SK-N-SH treated with all-trans-retinoic acid at 6 μM for 48 hours (cell line): Measurements from ENCODE around the gene CTIF.

Source experiments
- ATAC-seq: fragments of 200-7000 bp; cut with Tn5 transposase; 3 replicates; pipeline ENCODE4 v1.9.1; 2020; ENCODE audit warnings: mild to moderate bottlenecking, moderate library complexity
- ARNTL ChIP-seq: fragments of 450-650 bp; formaldehyde crosslinking; IDR thresholded peaks from 2 replicates; pipeline ENCODE4 v1.5.0; 2020; ENCODE audit warnings: low read depth, mild to moderate bottlenecking, moderate library complexity, borderline replicate concordance
- CREB5 ChIP-seq: fragments of 250-450 bp; sonication (Bioruptor Pico); IDR thresholded peaks from 2 replicates; pipeline ENCODE4 v1.5.1; 2020; ENCODE audit warnings: low read depth, mild to moderate bottlenecking, moderate library complexity
- CSRNP3 ChIP-seq: fragments of 250-450 bp; sonication (Bioruptor Pico); IDR thresholded peaks from 2 replicates; pipeline ENCODE4 v1.5.1; 2021; ENCODE audit warnings: mild to moderate bottlenecking, moderate library complexity
- ESRRG ChIP-seq: fragments of 250-450 bp; sonication (Bioruptor Pico); IDR thresholded peaks from 2 replicates; pipeline ENCODE4 v1.6.1; 2021; ENCODE audit warnings: mild to moderate bottlenecking
- GLIS3 ChIP-seq: fragments of 250-450 bp; sonication (Bioruptor Pico); IDR thresholded peaks from 2 replicates; pipeline ENCODE4 v1.5.0; 2020; ENCODE audit warnings: mild to moderate bottlenecking, moderate library complexity
- OSR1 ChIP-seq: fragments of 250-450 bp; sonication (Bioruptor Pico); IDR thresholded peaks from 2 replicates; pipeline ENCODE4 v1.8.0; 2022; ENCODE audit warnings: moderate library complexity, mild to moderate bottlenecking, inconsistent platforms
- PATZ1 ChIP-seq: fragments of 250-450 bp; sonication (Bioruptor Pico); IDR thresholded peaks from 2 replicates; pipeline ENCODE4 v1.8.0; 2020; ENCODE audit warnings: mild to moderate bottlenecking, moderate library complexity, borderline replicate concordance
- PPARA ChIP-seq: fragments of 250-450 bp; sonication (Bioruptor Pico); IDR thresholded peaks from 2 replicates; pipeline ENCODE4 v1.5.0; 2020; ENCODE audit warnings: mild to moderate bottlenecking, borderline replicate concordance
- RARB ChIP-seq: fragments of 250-450 bp; sonication (Bioruptor Pico); IDR thresholded peaks from 2 replicates; pipeline ENCODE4 v1.8.0; 2021; ENCODE audit warnings: mild to moderate bottlenecking, moderate library complexity
- TCF4 ChIP-seq: fragments of 250-450 bp; sonication (Bioruptor Pico); IDR thresholded peaks from 2 replicates; pipeline ENCODE4 v1.8.0; 2021; ENCODE audit warnings: mild to moderate bottlenecking, moderate library complexity, borderline replicate concordance
- TOX ChIP-seq: fragments of 250-450 bp; sonication (Bioruptor Pico); IDR thresholded peaks from 2 replicates; pipeline ENCODE4 v1.8.0; 2021; ENCODE audit warnings: mild to moderate bottlenecking, moderate library complexity, borderline replicate concordance
- TSHZ2 ChIP-seq: fragments of 250-450 bp; sonication (Bioruptor Pico); IDR thresholded peaks from 2 replicates; pipeline ENCODE4 v1.5.0; 2020; ENCODE audit warnings: mild to moderate bottlenecking, moderate library complexity
- ZC3H10 ChIP-seq: fragments of 250-450 bp; sonication (Bioruptor Pico); IDR thresholded peaks from 2 replicates; pipeline ENCODE4 v1.5.1; 2021; ENCODE audit warnings: mild to moderate bottlenecking, moderate library complexity
- ZFP3 ChIP-seq: fragments of 250-450 bp; sonication (Bioruptor Pico); IDR thresholded peaks from 2 replicates; pipeline ENCODE4 v1.5.0; 2020; ENCODE audit warnings: mild to moderate bottlenecking, moderate library complexity
- ZNF565 ChIP-seq: fragments of 450-650 bp; formaldehyde crosslinking; conservative IDR thresholded peaks from 2 replicates; pipeline ENCODE4 v1.5.0; 2020; ENCODE audit warnings: low read depth, mild to moderate bottlenecking, moderate library complexity
- ZNF70 ChIP-seq: fragments of 450-650 bp; formaldehyde crosslinking; IDR thresholded peaks from 2 replicates; pipeline ENCODE4 v1.5.0; 2020; ENCODE audit warnings: mild to moderate bottlenecking, moderate library complexity
- ZNF8 ChIP-seq: fragments of 450-650 bp; formaldehyde crosslinking; IDR thresholded peaks from 2 replicates; pipeline ENCODE4 v1.5.0; 2020; ENCODE audit warnings: mild to moderate bottlenecking, moderate library complexity

CTIF gene

GRCh38 chr18:48765053-48765452 is 226.2 kb downstream of the CTIF start:
- no peak for ATAC-seq
- TF ChIP-seq ZNF8 = no peak
- TF ChIP-seq GLIS3 = no peak
- TF ChIP-seq TSHZ2 (CRISPR knock-in tag) = no peak
- TF ChIP-seq CREB5 (CRISPR knock-in tag) = no peak

- no peak for ATAC-seq
- no peak for TF ChIP-seq ESRRG
- no peak for TF ChIP-seq RARB (CRISPR knock-in tag)
- TF ChIP-seq TSHZ2 (CRISPR knock-in tag) = no peak
- TF ChIP-seq ZNF70 (CRISPR knock-in tag) = no peak
- no peak for TF ChIP-seq CSRNP3 (CRISPR knock-in tag)
- TF ChIP-seq TOX (CRISPR knock-in tag) = no peak
- no peak for TF ChIP-seq ZNF8
- no peak for TF ChIP-seq PATZ1
- no peak for TF ChIP-seq TCF4 (CRISPR knock-in tag)
- TF ChIP-seq ARNTL (CRISPR knock-in tag) = no peak
- TF ChIP-seq PPARA (CRISPR knock-in tag) = no peak
- no peak for TF ChIP-seq CREB5 (CRISPR knock-in tag)
Observed at GRCh38 chr18:48766026-48766425, 227.2 kb downstream of the CTIF start.

GRCh38 chr18:48766487-48766886 is 227.7 kb downstream of the CTIF start:
- TF ChIP-seq RARB (CRISPR knock-in tag) (no peak), ZNF8 (no peak), TOX (CRISPR knock-in tag) (no peak), GLIS3 (no peak), ESRRG (no peak), ZFP3 (CRISPR knock-in tag) (no peak)
- ATAC-seq = no peak

- peak; percentile 60 for ATAC-seq
- TF ChIP-seq TCF4 (CRISPR knock-in tag) (no peak), RARB (CRISPR knock-in tag) (no peak), ZNF565 (CRISPR knock-in tag) (no peak), TSHZ2 (CRISPR knock-in tag) (no peak), ZNF8 (no peak), ZC3H10 (CRISPR knock-in tag) (no peak), PATZ1 (no peak), OSR1 (CRISPR knock-in tag) (no peak), PPARA (CRISPR knock-in tag) (no peak), ZNF70 (CRISPR knock-in tag) (no peak)
Observed at GRCh38 chr18:48767090-48767690, 228.4 kb downstream of the CTIF start.
